Glomerular visceral epithelial cell (primary cell): Measurements from ENCODE around the gene TRIM39.
"Not testable (repeated sequence)": the region's sequence is repeated elsewhere in the genome, so short reads cannot be mapped to it uniquely, and the experiment has no call there.

Source experiments
- DNase-seq: peaks from one replicate; pipeline ENCODE4 v3.0.0-alpha.2; 2016; ENCODE audit errors: extremely low spot score

Gene TRIM39

DNA sequence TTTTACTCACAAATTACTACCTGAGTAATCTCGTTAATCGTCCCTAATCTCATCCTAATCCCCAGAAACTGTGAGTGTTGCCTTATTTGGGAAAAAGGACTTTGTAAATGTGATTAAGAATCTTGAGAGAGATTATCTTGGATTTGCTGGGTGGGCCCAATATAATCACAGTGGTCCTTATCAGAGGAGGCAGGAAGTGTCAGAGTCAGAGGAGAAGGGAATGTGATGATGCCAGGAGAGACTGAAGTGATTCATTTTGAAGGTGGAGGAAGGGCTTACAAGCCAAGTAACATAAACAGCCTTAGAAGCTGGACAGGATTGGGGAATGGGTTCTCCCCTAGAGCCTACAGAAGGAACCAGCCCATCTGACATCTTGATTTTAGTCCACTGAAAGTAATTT is 34.9 kb downstream of the TRIM39 start:
- DNase-seq: no peak

DNA sequence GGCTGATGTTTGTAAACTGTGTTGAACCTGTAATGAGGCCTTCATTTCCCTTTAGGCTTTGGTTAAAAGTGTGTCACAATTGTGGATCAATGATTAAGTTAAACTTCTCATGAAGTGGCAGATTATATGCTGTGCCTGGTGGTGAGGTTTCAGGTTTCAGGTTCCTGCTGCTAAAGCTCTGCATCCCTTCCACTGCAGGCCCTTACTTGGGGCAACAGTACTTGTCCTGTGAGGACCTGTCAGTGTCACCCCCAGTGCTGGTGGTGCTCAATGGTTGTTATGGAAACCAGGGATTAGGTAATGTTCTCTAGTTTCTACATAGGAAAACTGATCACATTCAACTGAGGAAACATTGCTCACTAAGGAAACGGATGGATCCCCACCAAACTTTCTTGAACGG is 36.7 kb downstream of the TRIM39 start:
- no peak for DNase-seq

DNA sequence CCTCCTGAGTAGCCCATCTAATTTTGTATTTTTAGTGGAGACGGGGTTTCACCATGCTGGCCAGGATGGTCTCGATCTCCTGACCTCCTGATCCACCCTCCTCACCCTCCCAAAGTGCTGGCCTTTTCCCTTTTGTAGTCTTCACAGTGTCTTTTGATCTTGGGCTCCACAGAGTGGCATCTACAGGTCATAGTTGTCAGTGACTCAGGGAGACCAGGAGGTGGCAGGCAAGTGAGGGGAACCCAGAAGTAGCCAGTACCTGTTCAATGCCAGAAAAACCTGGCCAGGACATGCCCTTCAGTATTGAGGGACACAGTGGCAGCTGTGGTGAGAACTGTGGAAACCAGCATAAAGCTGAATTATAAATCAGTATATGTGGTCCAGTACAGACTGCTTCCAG is 37.9 kb downstream of the TRIM39 start:
- DNase-seq: no peak

DNA sequence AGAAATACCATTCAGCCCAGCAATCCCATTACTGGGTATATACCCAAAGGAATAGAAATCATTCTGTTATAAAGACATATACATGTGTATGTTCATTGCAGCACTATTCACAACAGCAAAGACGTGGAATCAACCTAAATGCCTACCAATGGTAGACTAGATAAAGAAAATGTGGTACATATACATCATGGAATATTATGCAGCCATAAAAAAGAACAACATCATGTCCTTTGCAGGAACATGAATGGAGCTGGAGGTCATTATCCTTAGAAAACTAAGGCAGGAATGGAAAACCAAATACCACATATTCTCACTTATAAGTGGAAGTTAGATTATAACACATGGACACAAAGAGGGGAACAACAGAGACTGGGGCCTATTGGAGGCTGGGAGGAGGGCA is 42.6 kb downstream of the TRIM39 start:
- DNase-seq: not testable (repeated sequence)

DNA sequence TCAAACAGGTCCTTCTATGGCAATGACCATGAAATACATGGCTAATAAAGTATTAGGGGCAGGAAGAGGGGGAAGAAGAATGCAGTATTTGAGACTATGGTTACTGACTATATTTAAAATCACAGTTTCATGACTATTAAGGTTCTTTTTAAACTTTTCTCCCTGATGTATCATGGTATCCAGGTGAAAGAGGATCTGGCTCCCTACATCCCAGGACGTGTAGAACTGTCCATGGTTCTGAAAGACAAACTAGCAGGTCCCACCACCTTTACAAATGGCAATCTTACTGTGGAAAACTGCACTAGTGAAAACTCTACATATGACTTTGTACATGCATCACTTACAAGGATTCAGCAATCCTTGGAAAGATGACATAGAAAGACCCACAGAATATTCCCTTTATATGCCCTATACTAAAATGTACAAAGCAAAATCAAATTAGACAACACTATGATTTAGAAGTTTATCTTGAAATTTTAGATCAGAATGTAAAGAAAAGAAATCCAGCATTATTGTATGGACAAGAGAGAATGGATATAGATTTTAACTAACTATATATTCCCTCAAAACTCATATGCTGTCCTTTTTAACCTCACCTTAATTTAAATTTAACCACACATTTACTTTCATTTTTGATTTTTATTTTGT is 51.7 kb downstream of the TRIM39 start:
- DNase-seq: peak; percentile 20

DNA sequence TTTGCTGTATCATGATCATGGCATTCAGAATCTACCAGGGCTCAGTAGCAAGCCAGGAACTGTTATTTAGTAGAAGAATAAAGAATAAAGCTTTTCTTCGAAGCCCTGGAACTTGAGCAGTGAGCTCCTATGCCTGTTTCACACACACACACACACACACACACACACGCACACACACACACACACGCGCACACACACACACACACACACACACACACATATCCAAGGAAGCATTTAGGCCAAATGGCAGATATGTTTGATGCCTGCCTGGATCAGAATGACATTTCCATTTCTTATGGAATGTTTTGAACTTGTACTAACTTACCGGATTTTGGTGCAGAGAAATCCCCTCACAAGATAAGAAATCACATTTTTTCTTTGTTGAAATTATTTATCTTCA is 53.7 kb downstream of the TRIM39 start:
- no peak for DNase-seq

DNA sequence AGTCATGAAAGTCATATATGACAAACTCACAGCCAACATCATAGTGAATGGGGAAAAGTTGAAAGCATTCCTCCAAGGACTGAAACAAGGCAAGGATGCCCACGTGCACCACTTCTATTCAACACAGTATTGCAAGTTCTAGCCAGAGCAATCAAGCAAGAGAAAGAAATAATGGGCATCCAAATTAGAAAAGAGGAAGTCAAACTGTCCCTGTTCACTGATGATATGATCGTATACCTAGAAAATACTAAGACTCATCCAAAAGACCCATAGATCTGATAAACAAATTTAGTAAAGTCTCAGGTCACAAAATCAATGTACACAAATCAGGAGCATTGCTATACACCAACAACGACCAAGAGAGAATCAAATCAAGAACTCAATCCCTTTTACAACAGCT is 59.4 kb downstream of the TRIM39 start:
- DNase-seq: no peak

DNA sequence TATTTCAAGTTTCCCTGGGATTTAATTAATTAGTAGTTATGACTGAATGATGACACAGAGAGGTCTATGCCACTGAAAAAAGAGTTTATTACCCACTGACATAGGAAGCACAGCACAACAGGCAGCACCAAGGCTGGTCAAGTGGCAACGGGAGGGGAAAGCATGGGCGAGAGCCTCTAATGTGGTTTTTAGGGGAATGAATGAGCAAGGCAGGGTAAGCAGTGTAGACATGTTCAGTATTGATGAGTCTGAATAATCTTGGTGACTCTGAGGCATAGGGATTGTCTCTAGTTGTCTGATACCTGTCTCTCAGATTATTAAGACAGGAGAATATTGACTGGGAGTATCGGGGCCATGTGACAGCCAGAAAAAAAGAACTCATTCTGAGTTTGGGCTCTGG is 64.5 kb downstream of the TRIM39 start:
- DNase-seq: no peak
